HL-60/S4 treated with retinoic acid at 250 ng/mL for 4 days and 3 days (cell line): ENCODE data around the gene ACACB.
"Not testable (repeated sequence)": the region's sequence is repeated elsewhere in the genome, so short reads cannot be mapped to it uniquely, and the experiment has no call there.

ENCODE experiments used
- in situ Hi-C: fragments of 300-500 bp; cut with MboI; formaldehyde crosslinking; loops from 2 replicates; pipeline ENCODE4 v1.7.0; 2022; ENCODE audit warnings: low sequenced_read_pairs

Gene ACACB

DNA sequence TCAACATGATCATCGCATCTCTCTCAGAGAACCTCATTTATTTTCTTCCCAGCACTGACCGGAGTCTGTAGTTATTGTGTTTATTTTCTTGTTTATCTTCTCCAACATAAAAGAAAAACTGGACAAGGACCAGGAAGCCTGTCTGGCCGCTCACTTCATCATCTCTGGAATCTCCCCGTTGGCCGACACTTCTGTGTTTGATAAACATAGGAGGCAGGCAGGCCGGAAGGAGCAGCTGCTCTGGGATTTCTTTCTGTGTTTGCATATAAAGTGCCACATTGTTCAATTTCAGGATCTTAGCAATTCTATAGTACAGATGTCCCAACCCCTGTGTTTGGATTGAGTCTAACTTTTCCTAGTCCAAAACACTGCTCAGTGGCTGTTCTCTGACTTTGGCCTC, 53.3 kb downstream of the ACACB start:
- in situ Hi-C loops: no loop called here

GRCh38 chr12:109170324-109170723, 53.9 kb downstream of the ACACB start:
- in situ Hi-C loops: no loop called here

- in situ Hi-C loops: not testable (repeated sequence)
Measured at GRCh38 chr12:109172787-109173186, 56.4 kb downstream of the ACACB start.

- in situ Hi-C loops: no loop called here
Measured at GRCh38 chr12:109173443-109174240, 57.3 kb downstream of the ACACB start.

DNA sequence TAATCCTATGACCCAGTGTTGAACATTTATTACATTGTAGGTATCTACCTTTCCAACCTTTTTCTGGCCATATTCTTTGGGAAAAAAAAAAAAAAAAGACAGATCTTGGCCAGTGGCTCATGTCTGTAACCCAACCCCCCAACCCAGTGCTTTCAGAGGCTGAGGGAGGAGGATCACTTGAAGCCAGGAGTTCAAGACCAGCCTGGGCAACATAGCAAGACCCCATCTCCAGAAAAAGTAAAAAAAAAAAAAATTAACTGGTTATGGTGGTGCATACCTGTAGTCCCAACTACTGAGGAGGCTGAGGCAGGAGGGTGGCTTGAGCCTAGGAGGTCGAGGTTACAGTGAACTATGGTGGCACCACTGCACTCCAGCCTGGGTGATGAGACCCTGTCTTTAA, 58.1 kb downstream of the ACACB start:
- in situ Hi-C loops: no loop called here

- in situ Hi-C loops: no loop called here
Measured at GRCh38 chr12:109178532-109178931, 62.1 kb downstream of the ACACB start.

GRCh38 chr12:109179927-109180326, 63.5 kb downstream of the ACACB start:
- in situ Hi-C loops: no loop called here

DNA sequence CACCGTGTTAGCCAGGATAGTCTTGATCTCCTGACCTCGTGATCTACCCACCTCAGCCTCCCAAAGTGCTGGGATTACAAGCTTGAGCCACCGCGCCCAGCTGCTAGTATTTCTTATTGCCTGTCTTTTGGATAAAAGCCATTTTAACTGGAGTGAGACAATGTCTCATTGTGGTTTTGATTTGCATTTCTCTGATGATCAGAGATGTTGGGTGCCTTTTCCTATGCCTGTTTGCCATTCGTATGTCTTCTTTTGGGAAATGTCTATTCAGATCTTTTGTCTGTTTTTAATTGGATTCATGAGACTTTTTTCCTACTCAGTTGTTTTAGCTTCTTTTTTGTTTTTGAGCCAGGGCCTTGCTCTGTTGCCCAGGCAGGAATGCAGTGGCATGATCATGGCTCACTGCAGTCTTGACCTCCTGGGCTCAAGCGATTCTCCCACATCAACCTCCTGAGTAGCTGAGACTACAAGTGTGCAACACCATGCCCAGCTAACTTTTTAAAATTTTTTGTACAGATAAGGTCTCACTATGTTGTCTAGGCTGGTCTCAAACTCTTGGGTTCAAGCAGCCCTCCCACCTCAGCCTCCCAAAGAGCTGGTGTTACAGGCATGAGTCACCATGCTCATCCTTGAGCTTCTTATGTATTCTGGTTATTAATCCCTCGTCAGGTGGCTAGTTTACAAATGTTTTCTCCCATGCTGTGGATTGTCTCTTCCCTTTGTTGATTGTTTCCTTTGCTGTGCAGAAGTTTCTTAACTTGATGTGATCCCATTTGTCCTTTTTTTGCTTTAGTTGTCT, 65.9 kb downstream of the ACACB start:
- in situ Hi-C loops: no loop called here

- in situ Hi-C loops: no loop called here
Measured at GRCh38 chr12:109185441-109185840, 69.1 kb downstream of the ACACB start.

- in situ Hi-C loops: no loop called here
Measured at GRCh38 chr12:109186993-109187653, 70.7 kb downstream of the ACACB start.

GRCh38 chr12:109188108-109188712, 71.8 kb downstream of the ACACB start:
- in situ Hi-C loops: no loop called here

DNA sequence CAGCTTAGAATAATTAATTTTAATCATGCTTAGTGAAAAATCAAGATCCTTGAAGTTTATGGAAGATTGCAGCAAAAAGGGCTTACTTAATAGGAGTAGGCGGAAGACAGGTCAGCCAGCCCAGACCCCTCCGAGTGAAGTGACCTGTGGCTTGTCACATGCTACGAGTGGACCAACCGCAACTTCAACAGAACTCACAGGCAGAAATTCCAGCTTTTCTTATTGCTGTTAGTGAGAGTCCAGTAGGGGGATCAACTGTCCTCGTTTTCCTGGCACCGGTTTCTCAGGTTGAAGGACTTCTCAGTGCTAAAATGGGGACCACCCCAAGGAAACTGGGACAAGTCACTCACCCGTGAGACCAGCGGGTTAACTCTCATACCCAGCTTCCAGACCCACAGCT, 72.9 kb downstream of the ACACB start:
- in situ Hi-C loops: no loop called here

GRCh38 chr12:109191621-109192250, 75.3 kb downstream of the ACACB start:
- in situ Hi-C loops: no loop called here

DNA sequence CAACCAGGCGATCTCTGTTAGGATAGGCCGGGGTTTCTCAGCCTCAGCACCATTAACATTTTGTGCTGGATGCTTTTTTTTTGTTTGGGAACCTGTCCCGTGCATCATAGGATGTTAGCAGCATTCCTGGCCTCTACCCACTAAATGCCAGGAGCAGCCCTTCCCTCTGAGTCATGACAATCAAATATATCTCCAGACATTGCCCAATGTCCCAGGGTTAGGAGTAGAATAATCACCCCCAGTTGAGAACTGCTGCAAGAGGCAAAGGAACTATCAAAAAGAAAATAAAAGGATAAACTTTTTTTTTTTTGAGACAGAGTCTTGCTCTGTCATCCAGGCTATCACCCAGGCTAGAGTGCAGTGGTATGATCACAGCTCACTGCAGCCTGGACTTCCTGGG, 76.0 kb downstream of the ACACB start:
- in situ Hi-C loops: no loop called here

DNA sequence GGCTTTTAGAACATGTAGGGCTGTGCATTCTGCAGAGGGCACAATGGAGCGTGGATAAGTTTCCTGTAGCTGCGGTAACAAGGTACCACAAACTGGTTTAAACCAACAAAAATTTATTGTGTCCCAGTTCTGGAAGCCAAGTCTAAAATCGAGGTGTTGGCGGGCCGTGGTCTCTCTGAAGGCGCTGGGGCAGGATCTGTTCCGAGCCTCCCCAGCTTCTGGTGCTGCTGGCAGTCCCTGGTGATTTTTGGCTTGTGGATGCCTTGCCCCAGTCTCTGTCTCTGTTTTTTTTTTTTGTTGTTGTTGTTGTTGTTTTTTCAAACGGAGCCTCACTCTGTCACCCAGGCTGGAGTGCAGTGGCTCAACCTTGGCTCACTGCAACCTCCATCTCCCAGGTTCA, 77.5 kb downstream of the ACACB start:
- in situ Hi-C loops: no loop called here

GRCh38 chr12:109196332-109196731, 79.9 kb downstream of the ACACB start:
- in situ Hi-C loops: no loop called here

GRCh38 chr12:109197327-109197726, 80.9 kb downstream of the ACACB start:
- in situ Hi-C loops: no loop called here

DNA sequence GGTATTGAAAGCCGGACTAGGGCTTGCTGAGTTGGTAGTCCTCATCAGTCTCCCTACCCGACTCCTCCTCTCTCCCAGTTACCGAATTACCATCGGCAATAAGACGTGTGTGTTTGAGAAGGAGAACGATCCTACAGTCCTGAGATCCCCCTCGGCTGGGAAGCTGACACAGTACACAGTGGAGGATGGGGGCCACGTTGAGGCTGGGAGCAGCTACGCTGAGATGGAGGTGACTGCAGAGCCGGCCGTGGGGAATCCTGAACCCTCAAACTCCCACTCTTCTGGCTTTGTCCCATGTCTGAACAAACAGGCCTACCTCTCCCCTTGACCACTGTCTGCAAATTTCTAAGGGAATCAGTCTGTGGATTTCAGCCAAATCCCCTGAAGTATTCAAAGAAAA, 82.9 kb downstream of the ACACB start:
- in situ Hi-C loops: no loop called here

GRCh38 chr12:109200825-109201495, 84.6 kb downstream of the ACACB start:
- in situ Hi-C loops: no loop called here

DNA sequence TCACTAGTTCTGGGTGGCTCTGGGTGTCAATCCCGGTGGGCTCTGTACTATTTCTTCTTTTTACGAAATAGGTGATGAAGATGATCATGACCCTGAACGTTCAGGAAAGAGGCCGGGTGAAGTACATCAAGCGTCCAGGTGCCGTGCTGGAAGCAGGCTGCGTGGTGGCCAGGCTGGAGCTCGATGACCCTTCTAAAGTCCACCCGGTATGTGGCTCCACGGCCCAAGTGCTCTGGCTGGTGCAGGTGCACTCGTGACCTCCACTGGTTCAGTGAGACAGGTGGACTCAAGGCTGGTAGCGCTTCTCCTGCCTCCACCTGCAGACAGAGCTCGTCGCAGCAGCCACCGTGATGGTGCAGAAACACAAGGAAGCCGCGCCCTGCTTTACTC, 85.1 kb downstream of the ACACB start:
- in situ Hi-C loops: no loop called here
